Right cardiac atrium (tissue), 5 donors: Measurements from ENCODE around the gene FMR1NB. TPM values are rescaled to one million over a fixed set of nuclear protein-coding genes. Genes with fewer than 3 reads are reported as not detected.

ENCODE experiments used
- ATAC-seq, 2 donors: fragments of 200-7000 bp; cut with Tn5 transposase; one replicate each; pipeline versions ENCODE4 v1.8.0 to v1.9.1; 2020; ENCODE audit warnings: moderate library complexity in 2 of 2, mild to moderate bottlenecking in 1 of 2
- DNase-seq, 3 donors: peaks; one replicate each; pipeline ENCODE4 v3.0.0-alpha.2; 2020
- H3K27ac ChIP-seq: one replicate; pipeline ENCODE4 v1.5.1; 2013; ENCODE audit warnings: mild to moderate bottlenecking, low read length, control low read depth, moderate library complexity
- H3K27me3 ChIP-seq: one replicate; pipeline ENCODE4 v1.6.1; 2013; ENCODE audit not compliant: control insufficient read depth, insufficient read depth
- H3K4me1 ChIP-seq: one replicate; pipeline ENCODE4 v1.6.1; 2013; ENCODE audit warnings: low read length; ENCODE audit not compliant: control insufficient read depth, insufficient read depth
- H3K4me3 ChIP-seq: one replicate; pipeline ENCODE4 v1.5.1; 2013; ENCODE audit warnings: low read length, control low read depth
- H3K9me3 ChIP-seq: one replicate; pipeline ENCODE4 v1.6.1; 2013; ENCODE audit warnings: low read length; ENCODE audit not compliant: control insufficient read depth
- WGBS: extraction: QIAGEN DNeasy Blood & Tissue Kit; methylation state at CpG from one replicate; pipeline ENCODE4 v1.1.7; 2013; 5-methylcytosine and 5-hydroxymethylcytosine counted together
- intact Hi-C, 4 donors: fragments of 100-400 bp; cut with DNase I; formaldehyde crosslinking; loops; one replicate each; pipeline versions ENCODE4 v1.11.0 to v1.14.0; 2022 to 2023
- polyA plus RNA-seq: library from polyadenylated mRNA; stranded (reverse); fragments of 200-250 nt; gene quantifications from one replicate; pipeline ENCODE4 v1.2.3, GENCODE V29; 2013
- total RNA-seq, 4 donors: library from RNA; stranded (reverse); fragmentation: NEBNext Ultra II Directional; extraction: Animal tissue kit (Norgen Biotek cat#: 25700); gene quantifications; one replicate each; pipeline ENCODE4 v1.2.1, GENCODE V29; 2021
- donor health status: healthy with polysubstance abuse.
- donor health status: DM: no; HTN: yes; CAD: no.
- donor health status: DM: no; HTN: no; CAD: no.
- donor health status: DM: no; HTN: yes; CAD: no; lungs with severe emphysema.
- donor health status: DM: yes; HTN: yes; CAD: no.

Gene FMR1NB
- total and polyA plus RNA-seq, 5 donors, result not detected

DNA sequence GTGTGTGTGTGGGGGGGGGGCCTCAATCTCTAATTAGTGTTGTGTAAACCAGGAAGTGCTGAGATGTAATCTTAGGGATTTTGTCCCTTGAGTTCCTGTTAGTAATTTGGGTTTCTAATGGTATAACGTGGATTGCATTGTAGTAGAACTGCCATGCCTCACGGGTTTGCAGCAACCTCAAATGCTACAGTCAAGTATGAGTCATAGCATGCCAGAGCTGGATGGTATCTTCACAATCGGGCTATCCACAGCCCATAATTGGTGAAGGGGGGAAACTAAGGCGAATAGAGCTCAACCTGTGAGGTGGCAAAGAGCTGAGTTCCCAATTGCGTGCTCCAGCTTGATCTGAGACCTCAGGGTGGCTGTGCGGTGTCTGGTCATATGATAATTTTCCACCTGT is 2.2 kb upstream of the FMR1NB start:
- no peak for DNase-seq
- H3K4me1 ChIP-seq, result no peaks in the 10 kb centered on the region
- intact Hi-C loops, result no loop called here
- no peak overlapping the region for H3K27ac ChIP-seq
- ATAC-seq, result no peak
- H3K9me3 ChIP-seq, result no peaks in the 10 kb centered on the region
- no peak overlapping the region for H3K4me3 ChIP-seq
- WGBS, result 67% methylated on average over 6 of the region's 6 CpGs
- no peaks in the 10 kb centered on the region for H3K27me3 ChIP-seq

- intact Hi-C loops, result no loop called here
- DNase-seq, result no peak
- Histone ChIP-seq H3K27ac (no peak overlapping the region), H3K4me3 (no peak overlapping the region), H3K27me3 (no peaks in the 10 kb centered on the region), H3K9me3 (no peaks in the 10 kb centered on the region), H3K4me1 (no peaks in the 10 kb centered on the region)
- 69% methylated on average over 2 of the region's 2 CpGs for WGBS
- no peak for ATAC-seq
Measured at GRCh38 chrX:148020329-148020728, 39.2 kb downstream of the FMR1NB start.

DNA sequence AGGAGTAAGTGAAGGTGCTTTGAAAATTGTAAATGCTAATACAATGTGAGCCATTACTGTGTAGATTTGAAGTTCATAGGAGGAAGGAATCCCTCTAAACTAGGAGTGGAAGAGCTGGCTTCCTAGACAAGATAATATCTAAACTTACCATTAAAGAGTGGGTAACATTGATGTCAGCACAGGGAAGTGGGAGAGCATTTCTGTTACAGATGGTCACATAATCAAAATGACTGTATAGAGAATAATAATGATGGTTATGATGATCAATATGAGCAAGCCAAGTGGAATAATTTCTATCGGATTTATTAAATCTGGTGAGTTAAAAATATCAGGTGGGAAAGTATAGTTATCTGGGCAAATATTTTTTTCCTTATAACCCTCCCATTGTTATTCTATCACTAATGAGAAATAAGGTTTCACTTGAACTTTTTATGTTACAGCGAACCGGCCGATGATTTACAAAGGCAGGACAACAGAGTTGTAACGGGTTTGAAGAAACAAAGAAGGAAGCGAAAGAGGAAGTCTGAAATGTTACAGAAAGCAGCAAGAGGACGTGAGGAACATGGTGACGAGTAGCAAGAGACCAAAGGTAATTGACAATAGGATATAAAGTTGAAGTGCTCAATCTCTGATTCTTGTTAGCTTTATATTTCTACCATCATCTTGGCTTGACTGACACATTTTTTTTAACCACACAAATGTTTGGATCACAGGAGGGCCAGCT is 43.5 kb downstream of the FMR1NB start:
- Histone ChIP-seq H3K4me3 (no peak overlapping the region), H3K9me3 (no peaks in the 10 kb centered on the region), H3K4me1 (no peaks in the 10 kb centered on the region), H3K27ac (no peak overlapping the region), H3K27me3 (no peaks in the 10 kb centered on the region)
- intact Hi-C loops, result no loop called here
- 78% methylated on average over 8 of the region's 8 CpGs for WGBS
- DNase-seq (no peak), ATAC-seq (no peak)

DNA sequence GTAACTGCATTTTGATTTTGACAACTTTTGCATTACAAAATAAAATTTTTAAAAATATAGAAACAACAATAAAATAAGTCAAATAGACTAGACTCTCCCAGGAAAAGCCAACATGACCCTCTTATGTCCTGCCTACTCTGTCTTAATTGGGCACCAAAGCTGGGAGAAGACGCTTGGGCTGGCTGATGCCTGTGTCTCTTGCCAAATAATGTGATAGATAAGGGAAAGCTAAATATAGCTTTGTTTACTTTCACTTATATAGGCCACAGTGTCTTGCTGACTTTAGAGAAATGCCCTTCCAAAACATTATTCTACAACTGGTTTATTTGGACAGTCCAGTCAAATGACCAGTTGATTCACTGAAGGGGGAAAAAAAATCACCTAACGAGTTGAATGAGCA is 54.2 kb downstream of the FMR1NB start:
- intact Hi-C loops, result no loop called here
- DNase-seq, result peak in 1 of 3 donors; percentile 26
- H3K27ac ChIP-seq, result no peak overlapping the region

GRCh38 chrX:148037020-148037419 is 55.9 kb downstream of the FMR1NB start:
- intact Hi-C loops, result no loop called here
- H3K9me3 ChIP-seq, result no peaks in the 10 kb centered on the region
- H3K27ac ChIP-seq, result no peak overlapping the region
- ATAC-seq (no peak), DNase-seq (no peak)
- 76% methylated on average over 1 of the region's 1 CpG for WGBS
- no peak overlapping the region for H3K4me3 ChIP-seq
- H3K4me1 ChIP-seq, result peaks cover 2% of the 10 kb centered on the region
- no peaks in the 10 kb centered on the region for H3K27me3 ChIP-seq

More for the DNA sequence above, 54.2 kb downstream of the FMR1NB start:
- no peaks in the 10 kb centered on the region for H3K9me3 ChIP-seq
- H3K4me3 ChIP-seq, result no peak overlapping the region
- 35% methylated on average over 2 of the region's 2 CpGs for WGBS
- ATAC-seq, result peak; percentile 47 to 74
- no peaks in the 10 kb centered on the region for H3K27me3 ChIP-seq
- H3K4me1 ChIP-seq, result peaks cover 2% of the 10 kb centered on the region

DNA sequence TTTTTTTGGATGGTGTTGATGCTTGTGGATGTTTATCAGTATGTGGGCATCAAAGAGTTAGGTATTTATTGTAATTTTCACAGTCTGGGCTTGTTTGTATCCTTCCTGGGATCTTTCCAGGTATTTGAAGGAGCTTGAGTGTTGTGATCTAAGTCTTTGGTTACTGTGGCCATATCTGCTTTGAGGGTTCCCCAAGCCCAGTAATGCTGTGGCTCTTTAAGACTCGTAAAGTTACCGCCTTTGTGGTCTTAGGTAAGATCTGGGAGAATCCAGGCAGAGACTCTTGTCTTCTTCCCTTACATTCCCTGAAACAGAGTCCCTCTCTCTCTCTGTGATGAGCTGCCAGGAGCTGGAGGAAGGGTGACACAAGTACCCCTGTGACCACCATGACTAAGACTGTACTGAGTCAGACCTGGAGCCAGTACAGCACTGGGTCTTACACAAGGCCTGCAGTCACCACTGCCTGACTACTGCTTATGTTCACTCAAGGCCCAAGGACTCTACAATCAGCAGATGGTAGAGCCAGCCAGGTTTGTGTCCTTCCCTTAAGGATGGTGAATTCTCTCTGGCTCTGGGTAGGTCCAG is 62.2 kb downstream of the FMR1NB start:
- ATAC-seq (no peak), DNase-seq (no peak)
- intact Hi-C loops, result no loop called here
- H3K27me3 ChIP-seq, result no peaks in the 10 kb centered on the region
- no peaks in the 10 kb centered on the region for H3K4me1 ChIP-seq
- no peak overlapping the region for H3K4me3 ChIP-seq
- WGBS, result 100% methylated on average over 2 of the region's 2 CpGs
- no peak overlapping the region for H3K27ac ChIP-seq
- H3K9me3 ChIP-seq, result no peaks in the 10 kb centered on the region

DNA sequence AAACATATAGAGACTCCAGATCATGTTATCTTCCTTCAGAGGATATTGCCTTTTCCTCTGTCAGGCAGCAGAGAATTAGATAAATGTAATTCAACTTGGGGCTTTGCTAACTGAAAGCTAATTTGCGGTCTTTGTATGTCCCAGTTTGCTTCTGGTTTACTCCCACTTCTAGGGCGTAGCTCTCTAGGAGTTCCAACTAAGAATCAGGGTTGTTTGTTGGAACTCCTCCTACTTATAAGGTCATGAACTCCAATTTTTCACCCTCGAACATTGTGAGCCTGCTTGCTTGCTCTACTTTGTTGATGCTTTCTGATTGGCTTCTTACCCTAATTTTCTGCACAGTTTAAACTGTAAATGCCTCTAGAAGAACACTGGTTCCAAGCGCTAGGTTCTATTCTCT is 66.1 kb downstream of the FMR1NB start:
- Histone ChIP-seq H3K4me1 (no peaks in the 10 kb centered on the region), H3K4me3 (no peak overlapping the region), H3K27ac (no peak overlapping the region), H3K9me3 (no peaks in the 10 kb centered on the region), H3K27me3 (no peaks in the 10 kb centered on the region)
- 38% methylated on average over 4 of the region's 4 CpGs for WGBS
- DNase-seq (no peak), ATAC-seq (no peak)
- intact Hi-C loops, result no loop called here

- intact Hi-C loops, result no loop called here
- Histone ChIP-seq H3K4me3 (no peak overlapping the region), H3K27me3 (no peaks in the 10 kb centered on the region), H3K9me3 (no peaks in the 10 kb centered on the region), H3K4me1 (no peaks in the 10 kb centered on the region), H3K27ac (no peak overlapping the region)
- ATAC-seq (no peak), DNase-seq (no peak)
- WGBS, result 28% methylated on average over 4 of the region's 4 CpGs
Measured at GRCh38 chrX:148049441-148049840, 68.3 kb downstream of the FMR1NB start.

GRCh38 chrX:148051973-148052372 is 70.8 kb downstream of the FMR1NB start:
- Histone ChIP-seq H3K4me1 (no peaks in the 10 kb centered on the region), H3K9me3 (no peaks in the 10 kb centered on the region), H3K4me3 (no peak overlapping the region), H3K27ac (no peak overlapping the region), H3K27me3 (no peaks in the 10 kb centered on the region)
- intact Hi-C loops, result no loop called here
- peak in 2 of 3 donors; percentile 15 to 43 for DNase-seq
- 92% methylated on average over 35 of the region's 35 CpGs for WGBS
- ATAC-seq, result no peak

DNA sequence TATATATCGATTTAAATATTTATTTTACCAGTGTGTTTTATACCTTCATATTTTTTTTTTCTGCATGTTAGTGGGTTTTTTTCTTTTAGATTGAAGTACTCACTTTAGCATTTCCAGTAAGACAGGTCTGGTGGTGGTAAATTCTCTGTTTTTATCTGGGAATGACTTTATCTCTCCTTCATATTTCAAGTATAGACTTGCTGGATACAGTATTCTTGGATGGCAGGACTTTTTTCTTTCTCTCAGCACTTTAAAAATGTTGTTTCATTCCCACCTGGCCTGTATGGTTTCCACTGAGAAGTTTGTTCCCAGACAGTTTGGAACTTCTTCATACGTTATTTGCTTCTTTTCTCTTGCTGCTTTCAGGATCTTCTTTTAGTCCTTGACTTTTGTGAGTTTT is 86.1 kb downstream of the FMR1NB start:
- DNase-seq (no peak), ATAC-seq (no peak)
- Histone ChIP-seq H3K27me3 (no peaks in the 10 kb centered on the region), H3K4me3 (no peak overlapping the region), H3K27ac (no peak overlapping the region), H3K4me1 (no peaks in the 10 kb centered on the region), H3K9me3 (no peaks in the 10 kb centered on the region)
- intact Hi-C loops, result no loop called here
- 91% methylated on average over 2 of the region's 2 CpGs for WGBS

DNA sequence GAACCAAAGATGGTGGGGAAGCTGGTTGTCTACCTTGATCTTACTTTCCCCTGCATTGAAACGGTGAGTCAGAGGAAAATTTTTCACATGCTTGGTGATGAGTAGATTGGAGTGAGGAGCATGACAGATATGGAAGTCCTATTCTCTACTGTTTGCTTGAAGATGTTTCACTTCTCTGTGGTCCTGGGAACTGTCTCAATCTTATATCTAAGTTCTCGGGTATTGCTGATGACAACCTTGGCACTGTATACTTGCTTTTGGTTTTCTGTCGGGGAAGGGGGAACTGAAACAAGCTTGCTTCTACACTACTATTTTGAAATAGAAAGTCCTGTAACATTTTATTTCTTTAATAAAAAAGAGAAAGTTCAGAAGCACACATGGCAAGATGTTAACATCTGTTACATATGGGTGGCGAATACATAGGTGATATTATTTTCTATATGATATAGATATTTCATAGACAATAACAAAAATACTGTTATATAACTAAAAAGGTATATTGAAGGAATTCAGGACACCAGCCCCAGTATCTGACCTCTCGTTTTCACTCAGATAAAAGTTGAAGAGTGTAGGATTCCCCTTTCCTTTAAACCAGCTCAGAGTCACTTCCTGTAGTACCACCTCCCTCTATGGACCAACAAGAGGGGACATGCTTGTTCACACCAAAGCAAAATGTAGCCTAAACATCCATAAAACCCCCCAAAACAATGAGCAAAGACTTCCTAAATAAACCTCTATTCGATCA is 88.8 kb downstream of the FMR1NB start:
- H3K27me3 ChIP-seq, result no peaks in the 10 kb centered on the region
- H3K27ac ChIP-seq, result no peak overlapping the region
- H3K4me1 ChIP-seq, result no peaks in the 10 kb centered on the region
- H3K9me3 ChIP-seq, result no peaks in the 10 kb centered on the region
- DNase-seq (no peak), ATAC-seq (no peak)
- WGBS, result 71% methylated on average over 6 of the region's 6 CpGs
- H3K4me3 ChIP-seq, result no peak overlapping the region
- intact Hi-C loops, result no loop called here
